Head of caudate nucleus (tissue), 42 donors: ENCODE results near the gene CAAP1.
"Not testable (repeated sequence)": the region's sequence is repeated elsewhere in the genome, so short reads cannot be mapped to it uniquely, and the experiment has no call there.

ENCODE experiments used
- DNase-seq, 42 donors: peaks; one replicate each; pipeline versions ENCODE4 v3.0.0 to v3.0.0-alpha.2; 2020 to 2021; ENCODE audit warnings: mixed read lengths in 7 of 42
- intact Hi-C: fragments of 100-400 bp; cut with DNase I; formaldehyde crosslinking; loops from one replicate; pipeline ENCODE4 v1.15.0; 2022

CAAP1 gene

GRCh38 chr9:26892251-26893029, at the start of gene CAAP1:
CAAP1 (minus strand) TSS chr9:26892802; CDS start chr9:26892715, 87 bp downstream.
- intact Hi-C loops = loop anchor here (5.0 kb wide), 1 partner anchor 55 kb away; the partner anchor contains the start of gene PLAA
- DNase-seq = peak; percentile 88 to 97 (median 95)

GRCh38 chr9:26940779-26941178, 48.2 kb upstream of the CAAP1 start:
- intact Hi-C loops = no loop called here
- DNase-seq = no peak

GRCh38 chr9:26939955-26940711, 47.5 kb upstream of the CAAP1 start:
- intact Hi-C loops = no loop called here
- no peak for DNase-seq

- DNase-seq = no peak
- intact Hi-C loops = no loop called here
Observed at GRCh38 chr9:26937816-26938371, 45.3 kb upstream of the CAAP1 start.

GRCh38 chr9:26935847-26936246, 43.2 kb upstream of the CAAP1 start:
- intact Hi-C loops = no loop called here

GRCh38 chr9:26928902-26929495, 36.4 kb upstream of the CAAP1 start:
- intact Hi-C loops = no loop called here
- DNase-seq = no peak

More at GRCh38 chr9:26935847-26936246, 43.2 kb upstream of the CAAP1 start:
- DNase-seq = no peak

- no peak for DNase-seq
- intact Hi-C loops = no loop called here
Observed at GRCh38 chr9:26925609-26926008, 33.0 kb upstream of the CAAP1 start.

- no peak for DNase-seq
- intact Hi-C loops = no loop called here
Observed at GRCh38 chr9:26919698-26920097, 27.1 kb upstream of the CAAP1 start.

GRCh38 chr9:26913138-26913668, 20.6 kb upstream of the CAAP1 start:
- DNase-seq = no peak
- intact Hi-C loops = no loop called here

GRCh38 chr9:26904671-26905070, 12.1 kb upstream of the CAAP1 start:
- intact Hi-C loops = no loop called here
- no peak for DNase-seq

- intact Hi-C loops = no loop called here
- DNase-seq = no peak
Observed at GRCh38 chr9:26904070-26904469, 11.5 kb upstream of the CAAP1 start.

GRCh38 chr9:26893030-26893676, 551 bp upstream of the CAAP1 start:
- DNase-seq = no peak
- intact Hi-C loops = loop anchor here (5.0 kb wide), 1 partner anchor 54 kb away; the partner anchor contains the start of gene PLAA

GRCh38 chr9:26891726-26892125, 876 bp downstream of the CAAP1 start:
- no peak for DNase-seq
- intact Hi-C loops = loop anchor here (5.0 kb wide), 1 partner anchor 56 kb away; the partner anchor contains the start of gene PLAA

GRCh38 chr9:26888271-26888670, 4.3 kb downstream of the CAAP1 start:
- intact Hi-C loops = no loop called here
- DNase-seq = no peak

- intact Hi-C loops = no loop called here
- no peak for DNase-seq
Observed at GRCh38 chr9:26882154-26882553, 10.4 kb downstream of the CAAP1 start.

GRCh38 chr9:26880262-26880661, 12.3 kb downstream of the CAAP1 start:
- no peak for DNase-seq
- intact Hi-C loops = no loop called here

GRCh38 chr9:26875155-26875554, 17.4 kb downstream of the CAAP1 start:
- intact Hi-C loops, DNase-seq: not testable (repeated sequence)

- no peak for DNase-seq
Observed at GRCh38 chr9:26870292-26870691, 22.3 kb downstream of the CAAP1 start.

GRCh38 chr9:26863074-26863473, 29.5 kb downstream of the CAAP1 start:
- intact Hi-C loops = no loop called here
- peak in 2 of 42 donors; percentile 14 to 18 for DNase-seq

More at GRCh38 chr9:26870292-26870691, 22.3 kb downstream of the CAAP1 start:
- intact Hi-C loops = no loop called here
